Neuronal stem cell (in vitro differentiated cells): ENCODE measurements around the gene KCNK13. TPM values are rescaled to one million over a fixed set of nuclear protein-coding genes. Genes with fewer than 3 reads are reported as not detected.

Source experiments
- small RNA-seq: library from polyadenylated mRNA; stranded (forward); fragments of <200 nt; extraction: miRNeasy Mini kit (QIAGEN cat#:217004); gene quantifications from one replicate; pipeline ENCODE3, GENCODE V24; 2013; ENCODE audit not compliant: insufficient read depth

KCNK13 gene

Small RNAs within 50 kb of the gene (small RNA-seq; reads per million reads assigned to genes)
- not detected for gene RF00019
